ENCODE measurements around the gene MPP1.

- TF ChIP-seq, protein P1, sequence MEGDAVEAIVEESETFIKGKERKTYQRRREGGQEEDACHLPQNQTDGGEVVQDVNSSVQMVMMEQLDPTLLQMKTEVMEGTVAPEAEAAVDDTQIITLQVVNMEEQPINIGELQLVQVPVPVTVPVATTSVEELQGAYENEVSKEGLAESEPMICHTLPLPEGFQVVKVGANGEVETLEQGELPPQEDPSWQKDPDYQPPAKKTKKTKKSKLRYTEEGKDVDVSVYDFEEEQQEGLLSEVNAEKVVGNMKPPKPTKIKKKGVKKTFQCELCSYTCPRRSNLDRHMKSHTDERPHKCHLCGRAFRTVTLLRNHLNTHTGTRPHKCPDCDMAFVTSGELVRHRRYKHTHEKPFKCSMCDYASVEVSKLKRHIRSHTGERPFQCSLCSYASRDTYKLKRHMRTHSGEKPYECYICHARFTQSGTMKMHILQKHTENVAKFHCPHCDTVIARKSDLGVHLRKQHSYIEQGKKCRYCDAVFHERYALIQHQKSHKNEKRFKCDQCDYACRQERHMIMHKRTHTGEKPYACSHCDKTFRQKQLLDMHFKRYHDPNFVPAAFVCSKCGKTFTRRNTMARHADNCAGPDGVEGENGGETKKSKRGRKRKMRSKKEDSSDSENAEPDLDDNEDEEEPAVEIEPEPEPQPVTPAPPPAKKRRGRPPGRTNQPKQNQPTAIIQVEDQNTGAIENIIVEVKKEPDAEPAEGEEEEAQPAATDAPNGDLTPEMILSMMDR (IDR thresholded peaks at IDR 0.05 in 4 of 5, conservative IDR thresholded peaks at IDR 0.05 in 1 of 5): no peak
- TF ChIP-seq POLR2A (IDR thresholded peaks at IDR 0.05): no peak
Measured at GRCh38 chrX:154791939-154792338, 13.3 kb downstream of the MPP1 start.
